IMR-90 (cell line): ENCODE data around the gene EXOSC3. TPM values are rescaled to one million over a fixed set of nuclear protein-coding genes. Genes with fewer than 3 reads are reported as not detected.

Source experiments
- ATAC-seq: fragments of 200-7000 bp; cut with Tn5 transposase; 2 replicates; pipeline ENCODE4 v1.9.1; 2020; ENCODE audit warnings: low read depth, mild to moderate bottlenecking, moderate library complexity
- BruUV-seq: library from RNA; stranded (reverse); fragments of 400-500 nt; replicated peaks from 2 replicates; lab custom pipeline; 2021; lab: Mats Ljungman, UMichigan
- CTCF ChIA-PET: fragments of 300-600 bp; formaldehyde crosslinking; extraction: SDS; loops from one replicate; lab custom pipeline; 2021; ENCODE audit warnings: antibody characterized with exemption; lab: Yijun Ruan, JAX
- POLR2A ChIA-PET: fragments of 300-600 bp; sonication (Branson Sonifier 250); formaldehyde crosslinking; loops from one replicate; lab custom pipeline; 2022; ENCODE audit warnings: antibody characterized with exemption; ENCODE audit not compliant: unreplicated experiment; lab: Charles Lee
- DNase-seq: peaks from one replicate; pipeline ENCODE4 v3.0.0; 2013
- H2AFZ ChIP-seq: replicated peaks from 2 replicates; pipeline ENCODE3; 2013; ENCODE audit warnings: low read length, mild to moderate bottlenecking; ENCODE audit not compliant: poor library complexity
- H2AK5ac ChIP-seq: 2 replicates; pipeline ENCODE4 v1.6.1; 2013; ENCODE audit warnings: low read depth, low read length, inconsistent platforms
- H2AK9ac ChIP-seq: replicated peaks from 2 replicates; pipeline ENCODE3; 2013; ENCODE audit warnings: mild to moderate bottlenecking, low read depth, low read length, moderate library complexity; ENCODE audit not compliant: poor library complexity
- H2BK120ac ChIP-seq: 2 replicates; pipeline ENCODE4 v1.6.1; 2013; ENCODE audit warnings: low read depth, low read length, inconsistent platforms
- H2BK15ac ChIP-seq: 3 replicates; pipeline ENCODE4 v1.6.1; 2013; ENCODE audit warnings: low read depth, low read length, inconsistent platforms
- H2BK20ac ChIP-seq: 2 replicates; pipeline ENCODE4 v1.6.1; 2013; ENCODE audit warnings: low read depth, mild to moderate bottlenecking, inconsistent platforms, low read length, moderate library complexity
- H2BK5ac ChIP-seq: 2 replicates; pipeline ENCODE4 v1.6.1; 2013; ENCODE audit warnings: mild to moderate bottlenecking, low read depth, low read length, inconsistent platforms; ENCODE audit not compliant: poor library complexity, severe bottlenecking
- H3K14ac ChIP-seq: replicated peaks from 2 replicates; pipeline ENCODE4 v1.6.1; 2013; ENCODE audit warnings: low read depth, low read length, inconsistent platforms
- H3K18ac ChIP-seq: 2 replicates; pipeline ENCODE4 v1.6.1; 2013; ENCODE audit warnings: low read depth, low read length, control low read depth
- H3K23ac ChIP-seq: 2 replicates; pipeline ENCODE4 v1.6.1; 2013; ENCODE audit warnings: low read depth, low read length, inconsistent platforms
- H3K27ac ChIP-seq: 2 replicates; pipeline ENCODE4 v1.5.1; 2013; ENCODE audit warnings: mild to moderate bottlenecking, control low read depth, low read length; ENCODE audit not compliant: insufficient read depth
- H3K27me3 ChIP-seq: 2 replicates; pipeline ENCODE4 v1.6.1; 2013; ENCODE audit warnings: low read length; ENCODE audit not compliant: control insufficient read depth, insufficient read depth
- H3K36me3 ChIP-seq: 2 replicates; pipeline ENCODE4 v1.6.1; 2013; ENCODE audit warnings: low read length, mixed read lengths; ENCODE audit not compliant: control insufficient read depth, insufficient read depth
- H3K4ac ChIP-seq: 2 replicates; pipeline ENCODE4 v1.6.1; 2013; ENCODE audit warnings: low read depth, low read length, inconsistent platforms
- H3K4me1 ChIP-seq: 2 replicates; pipeline ENCODE4 v1.6.1; 2013; ENCODE audit warnings: low read length, mixed read lengths; ENCODE audit not compliant: control insufficient read depth, insufficient read depth
- H3K4me2 ChIP-seq: 2 replicates; pipeline ENCODE4 v1.6.1; 2013; ENCODE audit warnings: low read depth, mild to moderate bottlenecking, control low read depth, low read length, moderate library complexity
- H3K4me3 ChIP-seq: 2 replicates; pipeline ENCODE4 v1.5.1; 2013; ENCODE audit warnings: low read depth, mild to moderate bottlenecking, control low read depth, low read length, moderate library complexity; ENCODE audit not compliant: insufficient read depth
- H3K56ac ChIP-seq: 2 replicates; pipeline ENCODE4 v1.6.1; 2013; ENCODE audit warnings: low read length, inconsistent platforms; ENCODE audit not compliant: insufficient read depth; ENCODE audit errors: extremely low read depth
- H3K79me1 ChIP-seq, 2 experiments: 2 replicates each; pipeline ENCODE4 v1.6.1; 2013; ENCODE audit warnings: low read length in 2 of 2, inconsistent platforms in 1 of 2, low read depth in 1 of 2
- H3K9ac ChIP-seq: 2 replicates; pipeline ENCODE4 v1.6.1; 2013; ENCODE audit warnings: low read depth, low read length, control low read depth
- H3K9me1 ChIP-seq: 2 replicates; pipeline ENCODE4 v1.6.1; 2013; ENCODE audit warnings: low read length, inconsistent platforms; ENCODE audit not compliant: insufficient read depth
- H3K9me3 ChIP-seq: 2 replicates; pipeline ENCODE4 v1.6.1; 2013; ENCODE audit warnings: low read length; ENCODE audit not compliant: control insufficient read depth, insufficient read depth
- H4K20me1 ChIP-seq: 2 replicates; pipeline ENCODE4 v1.6.1; 2013; ENCODE audit warnings: low read length, inconsistent platforms; ENCODE audit not compliant: insufficient read depth
- H4K5ac ChIP-seq: 2 replicates; pipeline ENCODE4 v1.6.1; 2013; ENCODE audit warnings: mild to moderate bottlenecking, low read depth, low read length, control low read depth
- H4K8ac ChIP-seq, 2 experiments: 2 replicates each; pipeline ENCODE4 v1.6.1; 2013; ENCODE audit warnings: low read depth in 2 of 2, low read length in 2 of 2, control low read depth in 1 of 2, inconsistent platforms in 1 of 2
- H4K91ac ChIP-seq: 2 replicates; pipeline ENCODE4 v1.6.1; 2013; ENCODE audit warnings: low read depth, low read length, inconsistent platforms; ENCODE audit not compliant: insufficient read depth
- CHD1 ChIP-seq: IDR thresholded peaks from 2 replicates; pipeline ENCODE4 v1.6.1; 2012; ENCODE audit warnings: low read depth, low read length, improper control_type of control experiment
- MAFK ChIP-seq: IDR thresholded peaks from 2 replicates; pipeline ENCODE4 v1.6.1; 2012; ENCODE audit warnings: low read depth, low read length, improper control_type of control experiment
- NFE2L2 ChIP-seq: fragments of 150-350 bp; IDR thresholded peaks from 2 replicates; pipeline ENCODE4 v1.6.1; 2016; ENCODE audit warnings: low read depth, mild to moderate bottlenecking, low read length
- SMC3 ChIP-seq: fragments of 150-350 bp; IDR thresholded peaks from 2 replicates; pipeline ENCODE4 v1.6.1; 2016; ENCODE audit warnings: low read depth, mild to moderate bottlenecking, antibody characterized with exemption, low read length, moderate library complexity
- WGBS, 2 experiments: methylation state at CpG; one replicate each; pipeline versions ENCODE4 v1.1.5 to v1.1.7; 2013; ENCODE audit warnings: missing lambda C conversion rate in 2 of 2; ENCODE audit not compliant: insufficient read length in 1 of 2; ENCODE audit errors: extremely low coverage in 2 of 2; 5-methylcytosine and 5-hydroxymethylcytosine counted together
- dilution Hi-C: fragments of 300-500 bp; cut with HindIII; formaldehyde crosslinking; loops from one replicate; pipeline ENCODE4 v1.14.3; 2018; ENCODE audit warnings: low sequenced_read_pairs; ENCODE audit not compliant: unreplicated experiment
- in situ Hi-C: fragments of 300-500 bp; cut with MboI; formaldehyde crosslinking; loops from 3 replicates; pipeline ENCODE4 v1.14.3; 2019; ENCODE audit warnings: low sequenced_read_pairs, inconsistent platforms, mixed read lengths
- intact Hi-C: fragments of 100-400 bp; cut with micrococcal nuclease; formaldehyde crosslinking; loops from 2 replicates; pipeline ENCODE4 v1.10.0; 2022
- polyA plus RNA-seq, 3 experiments: library from polyadenylated mRNA; depleted of rRNA; stranded (reverse); fragments of >200 nt; gene quantifications; 2 replicates each; pipeline ENCODE4 v1.2.3, GENCODE V29; 2012; ENCODE audit warnings: low replicate concordance in 1 of 3
- total RNA-seq: library from RNA; depleted of rRNA; stranded (reverse); fragments of >200 nt; gene quantifications from 2 replicates; pipeline ENCODE4 v1.2.3, GENCODE V29; 2012

Gene EXOSC3
- total and polyA plus RNA-seq, 2 of the 4 experiments (the other 2 are of a cell fraction), result 27.1 to 28.9 TPM

DNA sequence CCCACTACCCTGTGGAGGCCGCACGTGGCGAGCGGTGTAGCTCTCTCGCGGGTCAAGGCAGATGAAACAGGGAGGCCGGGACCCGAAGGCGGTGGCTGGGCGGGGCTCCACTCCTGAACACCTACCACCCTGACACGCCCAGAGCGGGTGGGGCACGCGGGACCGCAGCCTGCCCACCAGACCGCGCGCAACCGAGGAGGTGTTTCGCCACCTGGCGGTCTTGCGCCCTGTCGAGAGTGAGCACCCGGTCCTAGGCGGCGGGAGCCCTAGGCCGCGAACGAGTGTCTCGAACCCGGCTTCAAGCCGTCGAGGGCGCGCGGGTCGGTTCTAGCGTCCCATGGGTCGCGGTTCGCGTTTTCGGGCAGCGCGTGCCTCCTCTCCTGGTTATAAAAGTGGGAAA lies 2.2 kb upstream of the EXOSC3 start:
- peaks cover 9% of the 10 kb centered on the region for H3K36me3 ChIP-seq
- H3K9me3 ChIP-seq, result no peaks in the 10 kb centered on the region
- H4K91ac ChIP-seq, result no peak overlapping the region
- no peaks in the 10 kb centered on the region for H3K27me3 ChIP-seq
- no peak overlapping the region for H4K5ac ChIP-seq
- ChIA-PET CTCF (no interaction called here), POLR2A (no interaction called here)
- H2BK20ac ChIP-seq, result no peak overlapping the region
- H3K18ac ChIP-seq, result no peak overlapping the region
- dilution Hi-C loops, result no loop called here
- H3K14ac ChIP-seq, result no peak overlapping the region
- peaks cover 14% of the 10 kb centered on the region; the same call in 1 of the 2 replicates for H4K20me1 ChIP-seq
- no peak overlapping the region for H2BK15ac ChIP-seq
- H3K9ac ChIP-seq, result no peak overlapping the region
- H3K27ac ChIP-seq, result no peak overlapping the region
- H3K79me1 ChIP-seq, result peaks cover 20 to 34% of the 10 kb centered on the region in 2 experiments
- peak overlapping the region; percentile 39 for H2AFZ ChIP-seq
- no TSS peak for BruUV-seq
- no peak for ATAC-seq
- H4K8ac ChIP-seq, result no peak overlapping the region
- peaks cover 3% of the 10 kb centered on the region; the same call in 1 of the 2 replicates for H3K4me1 ChIP-seq
- no peak overlapping the region for H3K23ac ChIP-seq
- H3K4me2 ChIP-seq, result no peak overlapping the region
- no peak overlapping the region for H3K4me3 ChIP-seq
- no peak for DNase-seq
- peaks cover 6% of the 10 kb centered on the region; the same call in 1 of the 2 replicates for H3K9me1 ChIP-seq
- H2AK5ac ChIP-seq, result no peak overlapping the region
- TF ChIP-seq CHD1 (no peak), MAFK (no peak), SMC3 (no peak), NFE2L2 (no peak)
- WGBS, 2 experiments, result 44% methylated on average over 27 of the region's 45 CpGs; no CpG with 5 or more reads in 1 of the 2 experiments
- H2BK5ac ChIP-seq, result no peak overlapping the region
- H2AK9ac ChIP-seq, result no peak overlapping the region
- H3K56ac ChIP-seq, result no peak overlapping the region
- intact Hi-C loops, result no loop called here
- no peak overlapping the region for H3K4ac ChIP-seq
- in situ Hi-C loops, result no loop called here
- H2BK120ac ChIP-seq, result no peak overlapping the region
